Measurements from ENCODE around the gene OPN4.

OPN4 gene

DNA sequence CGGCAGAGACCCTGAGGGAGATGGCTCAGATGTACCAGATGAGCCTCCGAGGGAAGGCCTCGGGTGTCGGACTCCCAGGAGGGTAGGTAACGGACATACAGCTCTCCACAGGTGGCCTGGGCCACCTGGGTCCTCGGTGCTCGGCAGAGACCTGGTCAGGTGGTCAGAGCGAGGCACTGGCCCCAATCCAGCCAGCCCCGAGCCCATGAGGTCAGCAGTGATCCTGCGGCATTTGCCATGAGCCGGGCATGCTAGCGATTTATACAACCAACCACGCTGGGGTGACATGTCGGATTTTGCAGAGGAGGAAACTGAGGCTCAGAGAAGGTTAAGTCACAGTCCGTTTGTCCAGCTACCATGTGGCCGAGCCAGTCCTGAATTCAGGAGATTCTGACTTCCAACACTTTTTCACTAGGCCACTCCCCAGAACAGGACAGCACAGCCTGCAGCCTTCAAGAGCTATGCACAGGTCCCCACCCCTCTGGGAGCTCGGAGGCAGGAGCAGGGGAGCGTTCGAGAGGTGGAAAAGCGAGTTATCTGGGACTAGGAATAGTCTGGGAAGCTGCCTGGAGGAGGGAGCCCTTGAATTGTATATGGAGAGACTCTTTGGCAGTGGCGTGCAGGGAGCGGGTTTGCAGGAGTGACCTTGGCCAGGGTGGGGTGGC lies 27.5 kb downstream of the OPN4 start:
- no peak for DNase-seq

DNA sequence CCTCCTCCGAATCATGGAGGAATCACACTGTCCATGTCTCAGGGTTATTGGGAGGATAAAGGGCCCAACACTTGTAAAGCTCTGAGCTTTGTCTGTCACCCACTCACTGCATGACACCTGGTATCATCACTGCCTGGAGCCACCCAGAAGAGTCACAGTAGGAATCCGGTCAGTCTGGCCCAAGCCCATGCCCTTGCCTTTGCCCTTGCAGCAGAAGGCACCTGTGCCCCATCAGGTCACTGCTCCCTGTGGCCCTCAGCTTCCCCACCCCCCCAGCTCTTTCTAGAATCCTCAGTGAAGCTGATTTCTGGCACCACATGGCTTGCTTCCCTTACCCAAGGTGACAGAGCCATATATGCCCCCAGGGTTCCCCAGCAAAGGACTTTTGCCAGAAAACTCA lies 28.3 kb downstream of the OPN4 start:
- DNase-seq, result no peak

DNA sequence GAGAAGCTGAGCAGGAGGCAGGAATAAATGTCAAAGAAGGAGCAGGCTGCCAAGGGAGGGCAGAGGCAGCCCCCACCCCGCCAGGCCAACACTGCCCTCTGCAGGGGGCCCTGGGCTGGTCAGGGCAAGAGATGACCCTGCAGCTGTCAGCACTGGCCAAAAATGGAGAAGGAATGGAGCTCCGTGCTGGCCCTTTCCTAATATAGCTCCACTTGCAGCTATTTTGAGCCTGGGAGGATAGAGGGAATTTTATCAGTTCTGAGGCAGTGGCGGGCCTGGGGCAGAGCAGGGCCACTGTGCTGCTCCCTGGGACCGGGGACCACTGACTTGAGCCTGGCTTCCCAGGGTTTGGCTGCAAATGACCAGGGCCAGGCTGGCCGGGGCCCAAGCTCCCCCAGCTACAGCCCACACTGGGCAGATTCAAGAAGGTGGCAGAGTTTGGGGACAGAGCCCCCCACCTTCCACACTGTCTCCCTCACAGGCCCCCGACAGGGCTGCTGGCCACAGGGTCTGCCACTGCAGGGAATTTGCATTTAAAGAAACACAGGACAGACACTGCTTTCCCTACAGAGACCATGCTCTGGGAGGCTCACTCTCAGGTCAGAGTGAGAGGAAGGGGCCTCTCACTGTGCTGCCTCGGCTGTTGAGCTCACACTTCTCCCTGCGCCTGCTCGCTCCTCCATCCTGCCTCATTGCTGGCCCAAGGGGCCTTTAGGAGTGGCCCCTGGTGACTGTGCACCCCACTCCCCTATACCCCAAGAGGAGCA lies 30.2 kb downstream of the OPN4 start:
- no peak for DNase-seq

DNA sequence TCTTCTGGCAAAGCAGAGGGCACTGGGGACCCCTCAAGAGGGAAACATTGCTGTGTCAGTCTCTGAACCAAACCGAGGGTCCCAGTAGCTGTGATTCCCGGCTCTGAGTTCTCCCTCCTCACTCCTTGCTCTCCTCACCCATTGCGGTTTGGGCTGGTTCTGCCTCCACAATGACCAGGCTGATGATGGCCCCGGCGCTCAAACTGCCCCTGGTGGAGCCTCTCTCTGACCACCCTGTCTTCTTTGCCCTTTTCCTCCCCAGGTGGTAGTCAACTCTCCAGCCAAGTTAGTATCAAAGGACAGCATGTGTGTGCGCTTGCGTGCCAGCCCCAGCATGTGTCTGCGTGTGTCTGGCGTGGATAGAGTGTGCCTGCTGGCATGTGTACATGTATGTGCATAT lies 31.1 kb downstream of the OPN4 start:
- no peak for DNase-seq

DNA sequence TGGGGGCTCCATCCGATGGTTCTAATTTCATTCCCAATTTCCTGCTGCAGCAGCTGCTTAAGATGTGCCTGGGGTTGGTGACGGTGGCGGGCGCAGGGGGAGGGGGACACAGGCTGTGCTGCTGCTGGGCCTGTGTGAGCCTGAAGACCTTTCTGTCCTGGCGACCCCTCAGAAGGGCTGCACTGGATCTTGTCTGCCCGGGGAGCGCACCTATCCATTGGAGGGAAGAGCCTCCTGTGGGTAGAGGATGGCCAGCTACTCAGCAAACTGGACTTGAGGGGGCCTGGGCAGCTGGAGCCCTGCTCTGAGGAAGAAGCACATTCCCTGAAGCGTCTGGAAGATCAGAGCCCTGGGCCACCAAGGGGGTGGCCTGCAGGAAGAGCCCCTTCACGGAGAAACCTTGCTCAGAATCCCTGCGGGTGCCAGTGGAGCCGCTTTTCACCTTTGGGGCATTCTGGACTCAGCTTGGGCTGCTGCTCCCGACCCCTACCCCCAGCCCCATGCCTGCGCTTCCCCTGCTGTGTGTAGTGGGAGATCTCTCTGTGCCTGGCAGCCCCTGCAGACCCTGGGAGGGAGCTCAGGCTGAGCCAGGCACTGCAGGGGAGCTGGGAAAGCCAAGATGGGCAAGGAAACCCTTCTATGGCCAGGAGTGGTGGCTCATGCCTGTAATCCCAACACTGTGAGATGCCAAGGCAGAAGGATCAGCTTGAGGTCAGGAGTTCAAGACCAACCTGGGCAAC lies 31.7 kb downstream of the OPN4 start:
- DNase-seq, result no peak

DNA sequence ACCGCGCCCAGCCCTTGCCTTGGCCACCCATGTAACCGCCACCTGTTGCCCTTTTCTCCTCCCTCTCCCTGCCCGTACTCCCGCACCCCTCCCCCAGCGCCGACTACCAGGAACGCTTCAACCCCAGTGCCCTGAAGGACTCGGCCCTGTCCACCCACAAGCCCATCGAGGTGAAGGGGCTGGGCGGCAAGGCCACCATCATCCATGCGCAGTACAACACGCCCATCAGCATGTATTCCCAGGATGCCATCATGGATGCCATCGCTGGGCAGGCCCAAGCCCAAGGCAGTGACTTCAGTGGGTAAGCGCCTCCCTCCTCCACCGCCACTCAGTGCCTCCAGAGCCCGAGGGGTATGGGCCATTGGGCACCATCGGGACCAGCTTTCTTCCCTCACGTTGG lies 32.6 kb downstream of the OPN4 start:
- no peak for DNase-seq

DNA sequence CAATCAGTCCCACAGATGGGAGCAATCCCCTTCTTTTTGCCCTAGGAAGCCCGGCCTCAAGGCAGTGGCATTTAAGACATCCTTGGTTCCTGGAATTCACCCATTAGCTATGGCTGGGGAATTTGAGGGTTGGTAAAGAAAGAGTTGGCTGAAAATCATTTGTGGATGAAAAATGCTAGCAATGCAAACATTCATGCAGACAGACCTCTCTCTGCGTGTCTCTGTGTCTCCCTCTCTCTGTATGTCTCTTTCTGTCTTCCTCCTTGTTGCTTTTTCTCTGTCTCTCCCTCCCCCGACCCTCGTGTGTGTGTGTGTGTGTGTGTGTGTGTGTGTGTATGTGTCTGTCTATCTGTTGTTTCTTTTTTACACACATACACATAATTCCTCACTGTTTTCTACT lies 33.4 kb downstream of the OPN4 start:
- no peak for DNase-seq

DNA sequence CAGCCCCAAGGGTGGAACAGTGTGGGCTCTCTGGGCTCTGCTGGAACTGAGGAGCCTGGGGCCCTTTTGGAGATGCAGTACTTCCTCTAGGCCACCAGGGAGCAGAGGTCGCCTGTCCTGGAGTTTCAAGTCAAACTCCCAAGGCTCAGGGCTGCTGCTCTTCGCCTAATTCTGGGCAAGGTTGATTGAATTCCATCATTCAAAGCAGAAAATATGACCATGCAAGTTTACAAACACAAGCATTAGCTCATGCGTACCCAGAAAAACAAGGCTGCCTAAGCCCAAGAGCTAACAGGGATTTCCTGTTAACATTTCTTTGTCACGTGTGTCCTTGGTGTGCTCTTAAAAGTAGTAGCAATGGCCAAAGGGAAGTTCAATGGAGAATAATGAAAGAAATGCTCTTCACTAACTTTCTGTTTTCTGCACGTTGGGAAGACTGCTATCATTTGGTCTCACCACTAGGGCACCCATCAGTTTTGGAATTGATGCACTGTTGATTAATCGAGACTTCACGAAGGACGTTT lies 34.1 kb downstream of the OPN4 start:
- DNase-seq, result peak; percentile 57

DNA sequence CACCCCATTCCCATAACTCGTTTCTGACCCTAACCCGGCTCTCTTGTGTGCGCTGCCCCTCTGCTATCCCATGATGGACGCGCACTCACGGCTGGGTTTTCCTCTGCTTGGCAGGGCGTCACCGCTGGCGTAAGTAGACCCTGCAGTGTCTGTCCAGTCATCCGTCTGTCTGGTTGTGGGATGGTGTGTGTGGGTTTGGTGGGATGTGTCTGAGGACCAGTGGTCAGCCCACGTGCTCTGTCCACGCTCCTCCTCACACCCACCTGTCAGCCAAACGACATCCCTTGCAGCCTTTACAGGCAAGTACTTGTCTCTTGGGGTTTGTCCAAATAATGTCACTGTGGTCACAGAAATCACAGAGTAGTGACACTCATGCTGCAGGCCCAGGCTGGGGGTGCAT lies 34.8 kb downstream of the OPN4 start:
- no peak for DNase-seq

DNA sequence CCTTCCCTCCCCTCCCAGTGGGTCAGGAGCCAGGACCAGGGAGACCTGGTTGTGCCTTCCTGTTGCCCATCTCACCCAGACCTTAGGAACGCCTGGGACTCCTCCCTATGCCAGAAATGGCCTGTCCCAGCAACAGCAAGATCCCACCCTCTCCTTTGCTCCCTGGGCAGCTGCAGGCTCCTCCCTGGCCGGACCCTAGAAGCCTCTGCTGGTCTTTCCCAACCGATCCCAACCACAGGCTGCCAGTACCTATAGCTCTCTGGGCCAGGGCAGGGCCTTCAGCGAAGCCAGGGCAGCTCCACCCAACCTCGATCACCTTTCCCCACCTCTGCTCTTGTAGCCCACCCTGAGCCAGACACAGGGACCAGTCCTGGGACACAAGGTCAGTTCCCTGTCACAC lies 35.9 kb downstream of the OPN4 start:
- DNase-seq, result no peak

DNA sequence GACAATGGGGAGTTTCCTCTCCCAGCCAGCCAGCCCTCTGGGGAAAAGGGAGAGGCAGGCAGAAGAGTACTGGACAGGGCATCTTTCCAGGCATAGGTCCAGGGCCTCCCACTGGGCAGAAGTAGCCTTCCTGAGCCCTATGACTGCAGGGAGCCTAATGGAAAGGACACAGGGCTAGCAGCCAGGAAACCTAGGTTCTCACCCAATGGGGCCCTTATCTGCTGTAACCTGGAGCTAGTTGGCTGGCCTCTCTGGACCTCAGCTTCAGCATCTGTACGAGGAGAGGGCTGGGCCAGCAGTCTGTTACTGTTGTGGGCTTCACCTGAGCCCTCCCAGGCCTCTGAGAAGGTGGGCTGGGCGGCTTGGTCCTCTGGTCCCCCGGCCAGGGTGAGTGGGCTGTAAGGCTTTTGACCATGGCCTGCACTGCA lies 36.3 kb downstream of the OPN4 start:
- no peak for DNase-seq

DNA sequence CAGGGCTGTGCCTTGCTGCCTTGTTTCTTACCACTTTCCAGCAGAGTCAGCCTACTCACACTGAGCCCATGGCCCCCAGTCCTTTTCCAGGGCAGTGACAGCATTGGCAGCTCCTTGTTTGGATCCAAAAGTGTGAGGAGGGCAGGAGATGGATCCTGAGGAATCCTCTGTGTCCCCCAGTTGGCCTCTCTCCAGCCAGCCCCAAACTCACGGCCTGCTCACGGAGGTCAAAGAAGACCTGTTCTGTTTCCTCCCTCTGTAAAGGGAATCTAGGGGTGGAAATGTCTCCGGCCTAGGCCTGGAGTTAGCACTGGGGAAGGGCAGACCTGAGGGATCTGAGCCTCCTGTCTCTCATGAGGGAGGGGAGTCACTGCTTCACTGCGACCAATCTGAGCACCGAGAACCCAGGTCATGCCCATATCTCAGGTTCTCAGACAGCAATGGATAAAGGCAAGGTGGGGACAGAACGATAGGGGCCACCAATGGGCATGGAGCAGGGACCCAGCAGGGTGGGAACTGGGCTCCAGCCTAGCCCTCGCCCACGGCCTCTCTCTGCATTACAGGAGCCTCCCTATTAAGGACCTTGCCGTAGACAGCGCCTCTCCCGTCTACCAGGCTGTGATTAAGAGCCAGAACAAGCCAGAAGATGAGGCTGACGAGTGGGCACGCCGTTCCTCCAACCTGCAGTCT lies 37.1 kb downstream of the OPN4 start:
- DNase-seq, result no peak

DNA sequence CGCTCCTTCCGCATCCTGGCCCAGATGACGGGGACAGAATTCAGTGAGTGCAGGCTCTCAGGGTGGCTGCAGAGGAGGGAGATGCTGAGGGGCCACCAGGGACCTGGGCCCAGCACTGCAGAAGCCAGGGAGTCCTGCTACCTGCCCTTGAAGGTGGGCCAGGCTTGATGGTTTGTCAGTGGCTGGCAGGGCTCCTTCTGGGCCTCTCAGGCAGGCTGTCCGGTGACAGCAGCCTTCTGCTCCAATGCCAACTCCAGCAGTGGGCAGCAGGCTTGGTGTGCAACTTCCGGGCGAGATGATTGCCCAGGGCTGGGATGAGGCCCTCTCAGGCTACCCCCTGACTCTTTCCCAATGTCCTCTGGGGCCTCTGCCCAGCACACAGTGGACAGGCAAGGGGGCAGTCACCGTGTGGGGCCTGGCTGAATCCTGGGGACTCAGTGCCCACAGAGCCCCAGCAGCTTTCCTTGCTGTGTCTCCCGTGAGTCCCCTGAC lies 37.7 kb downstream of the OPN4 start:
- DNase-seq, result no peak

DNA sequence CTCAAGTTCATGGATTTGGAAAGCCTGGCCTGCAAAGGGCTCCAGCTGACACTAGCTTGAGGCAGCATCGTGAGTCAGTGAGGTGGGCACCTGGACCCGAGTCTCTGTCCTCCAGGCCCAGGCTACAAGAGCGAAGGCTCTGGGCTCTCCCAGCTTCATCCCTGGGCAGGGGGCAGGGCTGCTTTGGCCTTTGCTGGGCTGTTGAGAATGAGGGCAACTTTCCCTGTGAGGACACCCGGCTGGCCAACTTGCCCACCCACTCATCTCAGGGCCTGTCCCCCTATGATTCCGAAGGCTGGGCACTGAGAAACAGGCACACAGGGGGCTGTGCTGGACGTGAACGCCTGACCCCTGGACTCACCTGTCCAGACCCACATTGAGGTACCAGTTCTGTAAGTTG lies 38.3 kb downstream of the OPN4 start:
- DNase-seq, result no peak

DNA sequence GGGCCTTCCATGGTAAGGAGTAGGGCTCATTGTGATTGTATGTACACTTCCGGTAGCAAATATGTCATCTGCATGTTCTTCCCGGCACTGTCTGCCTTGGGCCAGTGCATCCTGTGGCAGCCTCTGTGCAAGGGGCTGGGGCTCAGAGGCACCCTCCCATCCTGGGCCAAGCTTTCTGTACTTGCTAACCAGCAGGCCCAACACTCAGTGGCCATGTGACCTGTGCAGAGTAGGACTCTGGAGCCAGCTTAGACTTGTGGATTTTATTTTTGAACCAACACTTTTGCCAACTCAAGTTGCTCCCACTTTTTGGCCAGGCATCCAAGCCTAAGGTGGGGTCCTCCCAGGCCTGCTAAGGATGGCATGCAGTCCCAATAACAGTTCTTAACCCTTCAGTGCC lies 38.9 kb downstream of the OPN4 start:
- no peak for DNase-seq

DNA sequence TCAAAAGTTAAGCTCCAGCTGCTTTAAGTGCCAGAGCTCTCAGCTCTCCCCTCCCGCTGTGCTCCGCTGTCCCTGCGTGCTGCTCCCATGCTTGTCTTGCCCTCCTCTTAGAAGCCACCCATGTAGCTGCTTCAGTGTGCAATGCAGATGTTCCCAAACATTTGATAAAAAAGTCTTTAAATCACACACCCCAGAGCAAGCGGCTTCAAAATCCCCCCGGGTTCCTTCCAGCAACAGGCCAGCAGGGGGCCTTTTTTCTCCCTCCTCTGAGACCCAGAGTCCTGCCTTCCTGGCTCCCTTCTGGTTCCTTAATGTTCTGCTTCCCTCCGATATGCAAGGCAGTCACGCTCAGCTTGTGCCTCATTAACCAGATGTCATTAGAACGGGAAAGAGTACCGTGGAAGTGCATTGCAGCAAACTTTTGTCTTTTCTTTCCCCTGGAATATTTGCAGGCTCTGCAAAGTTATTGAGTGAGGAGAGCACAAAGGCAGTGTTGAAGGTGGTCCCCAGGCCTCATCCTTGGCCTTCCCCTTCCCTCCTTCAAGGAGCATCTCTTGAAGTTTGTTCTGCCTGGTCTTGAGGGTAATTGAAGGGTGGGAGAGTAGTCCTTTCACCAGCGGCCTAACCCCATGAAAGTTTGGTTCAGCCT lies 39.5 kb downstream of the OPN4 start:
- peak; percentile 32 for DNase-seq

DNA sequence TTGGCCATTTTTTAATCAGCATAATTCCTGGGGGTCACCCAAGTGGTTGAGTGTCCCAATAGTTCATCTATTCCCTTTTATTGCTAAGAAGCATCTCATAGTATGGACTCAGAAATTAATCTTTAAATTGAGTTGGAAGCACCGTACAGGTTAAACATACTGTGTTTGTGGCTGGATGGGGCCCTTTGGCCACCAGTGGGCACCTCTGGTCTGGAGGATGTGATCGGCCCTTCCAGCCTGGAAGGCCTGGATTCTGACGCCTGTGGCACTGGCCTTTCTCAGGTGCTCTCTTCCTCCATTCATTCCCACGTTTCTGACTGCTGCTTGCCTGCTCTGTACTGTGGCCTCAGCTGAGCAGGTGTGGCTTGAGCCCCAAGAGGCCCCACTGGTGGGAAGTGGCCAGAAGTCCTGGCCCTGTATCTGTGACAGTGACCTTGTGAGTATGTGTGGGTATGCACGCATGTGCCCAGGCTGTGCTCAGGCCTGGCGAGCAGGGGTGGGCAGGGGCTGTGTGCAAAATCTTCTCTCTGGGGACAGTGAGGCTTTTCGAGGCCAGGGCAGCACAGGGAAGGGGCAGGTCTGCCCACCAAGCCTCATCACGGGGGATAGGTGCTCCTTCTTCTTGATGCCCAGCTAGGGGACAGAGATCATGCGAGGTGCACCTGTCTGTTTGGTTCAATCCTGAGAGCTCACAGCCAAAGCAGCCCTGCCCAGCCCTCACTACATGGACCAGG lies 44.0 kb downstream of the OPN4 start:
- no peak for DNase-seq

DNA sequence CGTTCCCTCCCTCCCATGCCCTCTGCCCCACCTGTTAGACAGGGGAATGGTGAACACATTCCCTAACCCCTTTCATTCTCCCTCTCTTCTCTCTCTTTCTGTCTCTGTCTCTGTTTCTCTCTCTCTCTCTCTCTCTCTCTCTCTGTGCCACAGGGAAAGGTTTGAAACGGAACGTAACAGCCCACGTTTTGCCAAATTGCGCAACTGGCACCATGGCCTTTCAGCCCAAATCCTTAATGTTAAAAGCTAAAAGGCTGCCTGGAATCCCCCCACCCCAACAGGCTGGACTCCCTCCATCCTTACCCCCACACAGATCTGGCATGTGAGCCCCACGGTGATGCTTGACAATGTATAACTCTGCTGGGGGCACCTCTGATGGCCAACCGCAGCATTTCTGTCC lies 44.8 kb downstream of the OPN4 start:
- no peak for DNase-seq

DNA sequence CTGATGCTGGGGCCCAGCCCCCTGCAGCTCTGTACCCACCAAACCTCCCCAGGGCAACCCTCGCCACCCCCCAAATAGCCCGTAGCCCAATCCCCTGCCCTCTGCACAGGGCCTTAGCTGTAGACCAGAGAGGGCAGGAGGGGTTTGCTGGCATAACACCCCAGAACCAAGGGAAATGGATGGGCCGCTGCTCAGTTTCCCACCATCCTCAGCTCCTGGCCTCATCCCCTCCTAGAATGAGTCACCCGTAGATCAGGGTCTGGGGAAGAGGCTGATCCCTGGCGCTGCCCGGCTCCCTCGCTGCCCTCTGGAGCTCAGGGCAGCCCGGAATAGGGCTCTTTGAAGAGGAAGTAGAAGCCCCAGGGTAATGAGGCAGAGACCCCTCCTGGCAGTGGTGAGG lies 45.2 kb downstream of the OPN4 start:
- DNase-seq, result no peak

DNA sequence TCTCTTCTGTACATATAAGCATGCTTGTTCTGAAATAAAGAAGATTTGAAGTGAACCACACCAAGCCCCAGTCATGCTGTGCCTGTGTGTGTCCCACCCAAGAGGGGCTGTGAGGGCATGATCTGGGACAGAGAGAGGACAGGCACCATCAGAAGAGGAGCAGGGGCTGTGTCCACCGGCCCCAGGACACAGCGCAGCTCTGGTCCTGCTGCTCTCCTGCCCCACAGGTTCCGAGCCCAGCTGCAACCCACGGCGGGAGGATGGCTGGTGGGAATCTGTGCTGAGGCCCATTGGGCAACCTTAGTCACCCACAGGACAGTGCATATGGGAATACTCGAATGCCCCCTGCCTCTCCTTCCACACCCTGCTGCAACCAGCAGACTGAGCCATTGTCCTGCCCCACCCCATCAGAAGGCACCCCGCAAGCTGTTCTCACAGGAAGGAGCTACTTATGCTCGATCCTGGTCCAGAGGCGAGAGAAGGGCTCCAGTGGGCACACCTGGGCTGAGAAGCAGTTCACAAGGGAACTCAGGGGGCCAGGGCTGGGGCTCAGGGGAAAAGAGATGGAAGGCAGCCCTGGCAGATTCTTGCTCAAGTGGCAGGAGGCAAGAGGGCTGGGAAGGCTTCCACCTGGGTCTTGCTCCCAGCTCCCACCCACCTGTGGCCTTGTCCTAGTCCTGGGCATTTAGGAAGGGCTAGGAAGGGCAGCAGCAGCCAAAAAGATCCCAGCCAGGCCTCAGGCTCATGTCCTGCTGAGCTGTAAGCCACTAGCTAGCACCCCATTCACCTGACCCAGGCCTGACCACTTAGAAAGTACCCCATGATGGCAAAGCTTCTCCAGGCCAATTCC lies 45.9 kb downstream of the OPN4 start:
- DNase-seq, result no peak

Measured in stimulated activated CD4-positive, alpha-beta T cell treated with anti-CD3 and anti-CD28 coated beads, Interleukin-4, amount 100 ng/mL, for 24 hours (primary cell).